Measurements from ENCODE around the gene MYO1H. TPM values are rescaled to one million over a fixed set of nuclear protein-coding genes. Genes with fewer than 3 reads are reported as not detected.

The MYO1H gene
- total RNA-seq, 1 experiment from 2014 or later, result 0.26 TPM

GRCh38 chr12:109388167-109388563 is 40.5 kb downstream of the MYO1H start:
- Mint-ChIP-seq H3K36me3 (ENCODE audit: insufficient read depth in 1 of 3, low read depth in 3 of 3) (no peaks in the 10 kb centered on the region; a peak in 2 of 7 replicates), H3K27me3 (ENCODE audit: low read depth) (peaks cover 15% of the 10 kb centered on the region), H3K4me1 (no peaks in the 10 kb centered on the region), H3K27ac (no peak overlapping the region), H3K9me3 (peaks cover 5 to 10% of the 10 kb centered on the region in 2 experiments; a peak in 2 of 5 replicates), H3K4me3 (no peak overlapping the region)
- H3K27ac ChIP-seq (ENCODE audit: insufficient read length, low read depth, low read length), result no peak overlapping the region
- no peak overlapping the region for H2AK5ac ChIP-seq (ENCODE audit: insufficient read length, low read length)
- no peak overlapping the region for H3K4ac ChIP-seq (ENCODE audit: low read depth, low read length)
- no peak overlapping the region for H4K8ac ChIP-seq (replicated peaks; ENCODE audit: insufficient read length, low read depth, low read length)
- H3K9me3 ChIP-seq (ENCODE audit: control insufficient read depth, low read depth, low read length), result no peaks in the 10 kb centered on the region
- H3K27me3 ChIP-seq (ENCODE audit: insufficient read depth, low read length), result no peaks in the 10 kb centered on the region
- H2BK120ac ChIP-seq (ENCODE audit: low read depth, low read length, poor library complexity, severe bottlenecking), result no peak overlapping the region
- no peak overlapping the region for H2AFZ ChIP-seq (ENCODE audit: low read length)
- H2BK15ac ChIP-seq (ENCODE audit: low read depth, low read length), result no peak overlapping the region
- no peak overlapping the region for H4K91ac ChIP-seq (ENCODE audit: insufficient read length, low read depth, low read length)
- H3K23me2 ChIP-seq (ENCODE audit: insufficient read length, low read depth, low read length, poor library complexity, severe bottlenecking), result no peaks in the 10 kb centered on the region
- no peak overlapping the region for H2BK20ac ChIP-seq (ENCODE audit: low read depth, low read length, poor library complexity, severe bottlenecking)
- DNase-seq, result no peak
- no peak for TF ChIP-seq CTCF (conservative IDR thresholded peaks at IDR 0.05)
- no peak overlapping the region for H3K56ac ChIP-seq (ENCODE audit: insufficient read length, low read depth, low read length)
- H3K79me1 ChIP-seq (ENCODE audit: insufficient read depth, low read depth, low read length, poor library complexity, severe bottlenecking), result no peaks in the 10 kb centered on the region
- no peak overlapping the region for H2BK5ac ChIP-seq (ENCODE audit: insufficient read length, low read length)
- no peak overlapping the region for H3K4me2 ChIP-seq (ENCODE audit: insufficient read depth, insufficient read length, low read length)
- WGBS (ENCODE audit: extremely low coverage, insufficient read length, low lambda C conversion rate), result no CpG with 5 or more reads among the region's 3 CpGs
- H3K23ac ChIP-seq (ENCODE audit: insufficient read length, low read depth, low read length), result no peak overlapping the region
- H3K14ac ChIP-seq (ENCODE audit: insufficient read depth, low read length), result no peak overlapping the region
- no peak overlapping the region for H3T11ph ChIP-seq (ENCODE audit: low read length)
- no peak overlapping the region for H2BK12ac ChIP-seq (ENCODE audit: insufficient read length, low read depth, low read length)
- no peaks in the 10 kb centered on the region for H3K4me1 ChIP-seq (ENCODE audit: insufficient read depth, low read length)
- no peaks in the 10 kb centered on the region for H3K79me2 ChIP-seq (ENCODE audit: insufficient read depth, low read length)
- H4K5ac ChIP-seq (ENCODE audit: insufficient read length, low read depth, low read length), result no peak overlapping the region
- no peaks in the 10 kb centered on the region for H4K20me1 ChIP-seq (ENCODE audit: control insufficient read depth, insufficient read depth, insufficient read length)
- no peak overlapping the region for H3K18ac ChIP-seq (ENCODE audit: insufficient read length, low read depth, low read length)
- no peak overlapping the region for H3K9ac ChIP-seq (ENCODE audit: extremely low read depth, insufficient read length, low read length)

All from H9 (cell line).